GM19328 (cell line): ENCODE measurements around the gene TRAPPC14.

Source experiments
- ATAC-seq: cut with Tn5 transposase; IDR thresholded peaks from one replicate; pipeline ENCODE4 v1.9.1; 2021; ENCODE audit warnings: mild to moderate bottlenecking, moderate library complexity; ENCODE audit not compliant: unreplicated experiment

TRAPPC14 gene

DNA sequence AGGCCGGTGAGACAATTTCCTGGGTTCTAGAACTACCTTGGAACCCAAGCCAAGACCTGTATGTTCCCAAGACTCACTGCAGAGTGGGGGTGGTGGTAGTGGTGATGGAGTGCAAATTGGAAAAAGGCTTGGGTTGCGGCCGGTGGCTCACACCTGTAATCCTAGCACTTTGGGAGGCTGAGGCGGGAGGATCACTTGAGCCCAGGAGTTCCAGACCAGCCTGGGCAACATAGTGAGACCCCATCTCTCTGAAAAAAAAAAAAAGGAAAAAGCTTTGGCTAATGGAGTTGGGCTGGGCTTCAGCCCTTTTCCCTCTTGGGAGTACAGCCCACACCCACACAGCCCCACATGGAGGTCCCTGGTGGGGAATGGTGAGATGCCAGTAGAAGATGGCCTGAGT, 53.0 kb downstream of the TRAPPC14 start:
- ATAC-seq, result no peak
